Stimulated activated CD8-positive, alpha-beta memory T cell treated with anti-CD3 and anti-CD28 coated beads, Interleukin-2, amount 100 ng/mL, for 48 hours (primary cell): ENCODE measurements around the gene TDRD6.
"Not testable (repeated sequence)": the region's sequence is repeated elsewhere in the genome, so short reads cannot be mapped to it uniquely, and the experiment has no call there.

ENCODE experiments used
- DNase-seq, 2 donors: peaks; one replicate each; pipeline ENCODE4 v3.0.0-alpha.2; 2020; ENCODE audit warnings: low read depth in 2 of 2

The TDRD6 gene

DNA sequence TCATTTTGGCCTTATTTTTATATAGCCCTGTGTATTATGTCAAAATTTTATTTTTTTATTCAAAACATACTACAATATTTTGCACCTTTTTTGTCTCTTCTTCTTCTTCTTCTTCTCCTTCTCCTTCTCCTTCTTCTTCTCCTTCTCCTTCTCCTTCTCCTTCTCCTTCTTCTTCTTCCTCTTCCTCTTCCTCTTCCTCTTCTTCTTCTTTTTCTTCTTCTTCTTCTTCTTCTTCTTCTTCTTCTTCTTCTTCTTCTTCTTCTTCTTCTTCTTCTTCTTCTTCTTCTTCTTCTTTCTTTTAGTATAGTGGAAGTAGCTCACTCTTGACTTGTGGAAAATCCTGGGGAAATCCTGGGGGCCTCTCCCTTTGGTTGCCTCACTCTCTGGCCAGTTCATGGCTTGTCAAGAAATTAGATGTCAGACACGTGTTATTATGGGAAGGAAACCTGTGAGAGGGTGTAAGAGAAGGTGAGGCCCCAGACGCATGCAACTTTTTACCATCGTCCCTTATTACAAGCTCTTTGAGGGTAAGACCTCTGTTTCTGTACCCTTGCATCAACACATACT is 56.6 kb downstream of the TDRD6 start:
- DNase-seq: not testable (repeated sequence)

GRCh38 chr6:46745973-46746372 is 58.3 kb downstream of the TDRD6 start:
- DNase-seq: no peak

DNA sequence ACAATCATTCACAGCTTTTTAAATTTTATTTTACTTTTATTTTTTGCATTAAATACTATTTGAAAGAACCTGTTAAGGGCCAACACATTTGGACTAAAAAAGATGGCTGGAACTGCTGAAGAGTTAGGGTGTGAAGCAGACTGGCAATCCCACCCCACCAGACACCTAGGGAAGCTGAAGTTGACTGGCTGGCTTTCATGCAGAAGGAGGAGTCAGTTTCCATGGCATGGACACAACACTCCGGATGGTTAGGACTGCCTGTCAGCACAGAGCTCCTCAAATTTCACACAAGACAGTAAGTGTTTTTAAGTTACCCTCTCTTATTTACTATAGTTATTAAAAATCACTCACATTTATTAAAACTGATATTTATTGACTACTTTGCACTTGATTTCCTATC is 59.0 kb downstream of the TDRD6 start, which contains the start of gene ANKRD66:
TSS of gene ANKRD66 (plus strand) at position 238 of the 400 bp plus-strand sequence. CDS start 5,016 bp downstream, outside the sequence.
- no peak for DNase-seq

GRCh38 chr6:46748940-46749503 is 61.3 kb downstream of the TDRD6 start:
- no peak for DNase-seq

DNA sequence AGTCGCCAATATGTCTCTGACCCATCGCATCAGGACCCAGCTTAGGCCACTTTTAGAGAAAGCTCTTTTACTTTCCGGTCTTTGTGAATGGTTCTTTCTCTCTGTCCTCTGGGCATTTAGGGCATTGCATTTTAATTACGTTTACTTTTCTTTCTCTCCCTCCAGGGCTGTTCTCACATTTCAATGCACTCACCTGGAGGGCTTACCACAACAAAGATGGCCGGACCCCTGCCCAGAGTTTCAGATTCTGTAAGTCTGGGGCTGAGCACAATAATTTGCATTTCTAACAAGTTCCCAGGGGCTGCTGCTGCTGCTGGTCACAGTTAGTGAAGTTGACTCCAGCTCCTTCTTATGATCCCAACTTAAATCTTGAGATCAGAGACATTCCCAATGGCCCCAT is 62.0 kb downstream of the TDRD6 start:
- DNase-seq: no peak

DNA sequence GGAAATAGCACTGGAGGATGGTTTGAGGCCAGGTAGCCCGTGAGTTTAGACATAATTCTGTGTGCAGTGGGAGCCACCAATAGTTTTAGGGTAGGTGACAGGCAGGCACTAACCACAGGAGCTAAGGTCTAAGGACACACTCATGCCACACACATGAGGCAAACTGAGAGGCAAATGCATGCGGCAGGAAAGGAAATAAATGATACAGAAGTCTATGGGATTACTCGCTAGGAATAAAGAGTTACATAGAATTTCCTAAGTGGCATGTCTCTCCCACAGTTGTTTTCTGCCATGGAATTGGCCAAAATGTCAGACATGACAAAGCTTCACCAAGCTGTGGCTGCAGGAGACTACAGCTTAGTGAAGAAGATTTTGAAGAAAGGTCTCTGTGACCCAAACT is 64.0 kb downstream of the TDRD6 start:
- no peak for DNase-seq
